Calu3 (cell line): ENCODE measurements around the gene OR51E2. TPM values are rescaled to one million over a fixed set of nuclear protein-coding genes. Genes with fewer than 3 reads are reported as not detected.

Source experiments
- BruUV-seq: library from RNA; stranded (reverse); fragments of 400-500 nt; replicated peaks from 2 replicates; lab custom pipeline; 2021; lab: Mats Ljungman, UMichigan
- CTCF ChIA-PET: fragments of 300-600 bp; sonication (Branson Sonifier 250); formaldehyde crosslinking; loops from one replicate; lab custom pipeline; 2022; ENCODE audit warnings: antibody characterized with exemption; lab: Charles Lee
- DNase-seq: peaks from one replicate; pipeline ENCODE4 v3.0.0; 2022
- H3K27ac Mint-ChIP-seq: one replicate; pipeline ENCODE4 v1.8.0; 2022; ENCODE audit warnings: mixed read lengths; ENCODE audit not compliant: unreplicated experiment
- H3K27me3 Mint-ChIP-seq: one replicate; pipeline ENCODE4 v1.8.0; 2022; ENCODE audit warnings: mixed read lengths; ENCODE audit not compliant: unreplicated experiment
- H3K36me3 Mint-ChIP-seq: one replicate; pipeline ENCODE4 v1.8.0; 2022; ENCODE audit warnings: mild to moderate bottlenecking, moderate library complexity, mixed read lengths; ENCODE audit not compliant: insufficient read depth, unreplicated experiment
- H3K4me1 Mint-ChIP-seq: one replicate; pipeline ENCODE4 v1.8.0; 2022; ENCODE audit warnings: mild to moderate bottlenecking, low read depth, mixed read lengths; ENCODE audit not compliant: unreplicated experiment
- H3K4me3 Mint-ChIP-seq: one replicate; pipeline ENCODE4 v1.8.0; 2022; ENCODE audit warnings: mild to moderate bottlenecking, low read depth, moderate library complexity, mixed read lengths; ENCODE audit not compliant: unreplicated experiment
- H3K9me3 Mint-ChIP-seq: one replicate; pipeline ENCODE4 v1.8.0; 2022; ENCODE audit warnings: low read depth, mixed read lengths; ENCODE audit not compliant: unreplicated experiment
- intact Hi-C: fragments of 100-400 bp; cut with micrococcal nuclease; formaldehyde crosslinking; loops from one replicate; pipeline ENCODE4 v1.10.0; 2022; ENCODE audit not compliant: unreplicated experiment
- total RNA-seq: library from RNA; stranded (reverse); gene quantifications from 2 replicates; pipeline ENCODE4 v1.2.3, GENCODE V29; 2022
- TF ChIP-seq, protein P1 (sequence below): fragments of 200-600 bp; IDR thresholded peaks from one replicate; pipeline ENCODE4 v1.8.0; 2022; ENCODE audit warnings: antibody characterized with exemption; ENCODE audit not compliant: unreplicated experiment

OR51E2 gene
- total RNA-seq, 1 experiment from 2014 or later, result not detected

GRCh38 chr11:4672470-4672869 is 25.2 kb downstream of the OR51E2 start:
- no peaks in the 10 kb centered on the region for H3K9me3 Mint-ChIP-seq
- CTCF ChIA-PET, result interaction anchor here (0.6 kb wide), 1 partner anchor 608 kb away, joined by 4 read pairs; no protein-coding TSS in a partner anchor
- peaks cover 8% of the 10 kb centered on the region for H3K4me1 Mint-ChIP-seq
- peaks cover 23% of the 10 kb centered on the region for H3K27me3 Mint-ChIP-seq
- no peak for DNase-seq
- no peak overlapping the region for H3K27ac Mint-ChIP-seq
- no TSS peak for BruUV-seq
- TF ChIP-seq, protein P1, sequence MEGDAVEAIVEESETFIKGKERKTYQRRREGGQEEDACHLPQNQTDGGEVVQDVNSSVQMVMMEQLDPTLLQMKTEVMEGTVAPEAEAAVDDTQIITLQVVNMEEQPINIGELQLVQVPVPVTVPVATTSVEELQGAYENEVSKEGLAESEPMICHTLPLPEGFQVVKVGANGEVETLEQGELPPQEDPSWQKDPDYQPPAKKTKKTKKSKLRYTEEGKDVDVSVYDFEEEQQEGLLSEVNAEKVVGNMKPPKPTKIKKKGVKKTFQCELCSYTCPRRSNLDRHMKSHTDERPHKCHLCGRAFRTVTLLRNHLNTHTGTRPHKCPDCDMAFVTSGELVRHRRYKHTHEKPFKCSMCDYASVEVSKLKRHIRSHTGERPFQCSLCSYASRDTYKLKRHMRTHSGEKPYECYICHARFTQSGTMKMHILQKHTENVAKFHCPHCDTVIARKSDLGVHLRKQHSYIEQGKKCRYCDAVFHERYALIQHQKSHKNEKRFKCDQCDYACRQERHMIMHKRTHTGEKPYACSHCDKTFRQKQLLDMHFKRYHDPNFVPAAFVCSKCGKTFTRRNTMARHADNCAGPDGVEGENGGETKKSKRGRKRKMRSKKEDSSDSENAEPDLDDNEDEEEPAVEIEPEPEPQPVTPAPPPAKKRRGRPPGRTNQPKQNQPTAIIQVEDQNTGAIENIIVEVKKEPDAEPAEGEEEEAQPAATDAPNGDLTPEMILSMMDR, result no peak
- intact Hi-C loops, result loop anchor here (2.0 kb wide), 1 partner anchor 36 kb away; the partner anchor contains the start of gene OR51D1
- no peak overlapping the region for H3K4me3 Mint-ChIP-seq
- H3K36me3 Mint-ChIP-seq, result no peaks in the 10 kb centered on the region

DNA sequence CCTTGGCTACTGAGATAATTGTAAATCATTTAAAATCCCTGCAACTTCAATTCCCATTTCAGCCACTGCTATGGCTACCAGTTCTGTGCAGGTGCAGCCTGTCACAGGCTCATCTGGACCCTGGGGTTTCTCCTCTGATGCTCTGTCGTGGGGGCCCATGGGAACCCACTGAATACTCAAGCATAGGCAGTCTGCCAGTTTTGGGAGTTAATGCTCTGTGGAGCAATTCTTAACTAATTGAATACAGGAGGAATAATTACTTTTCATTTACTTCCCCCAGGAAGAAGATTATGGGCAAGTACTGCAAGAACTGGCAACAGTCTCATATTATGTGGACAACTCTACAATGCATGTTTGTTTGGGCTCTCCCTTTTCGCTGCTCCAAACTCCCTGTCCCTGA is 25.9 kb downstream of the OR51E2 start:
- H3K4me3 Mint-ChIP-seq, result no peak overlapping the region
- H3K9me3 Mint-ChIP-seq, result no peaks in the 10 kb centered on the region
- intact Hi-C loops, result loop anchor here (2.0 kb wide), 1 partner anchor 35 kb away; the partner anchor contains the start of gene OR51D1
- TF ChIP-seq, protein P1, result no peak
- DNase-seq, result no peak
- no peak overlapping the region for H3K27ac Mint-ChIP-seq
- no TSS peak for BruUV-seq
- H3K4me1 Mint-ChIP-seq, result peaks cover 8% of the 10 kb centered on the region
- peaks cover 23% of the 10 kb centered on the region for H3K27me3 Mint-ChIP-seq
- CTCF ChIA-PET, result no interaction called here
- H3K36me3 Mint-ChIP-seq, result no peaks in the 10 kb centered on the region

DNA sequence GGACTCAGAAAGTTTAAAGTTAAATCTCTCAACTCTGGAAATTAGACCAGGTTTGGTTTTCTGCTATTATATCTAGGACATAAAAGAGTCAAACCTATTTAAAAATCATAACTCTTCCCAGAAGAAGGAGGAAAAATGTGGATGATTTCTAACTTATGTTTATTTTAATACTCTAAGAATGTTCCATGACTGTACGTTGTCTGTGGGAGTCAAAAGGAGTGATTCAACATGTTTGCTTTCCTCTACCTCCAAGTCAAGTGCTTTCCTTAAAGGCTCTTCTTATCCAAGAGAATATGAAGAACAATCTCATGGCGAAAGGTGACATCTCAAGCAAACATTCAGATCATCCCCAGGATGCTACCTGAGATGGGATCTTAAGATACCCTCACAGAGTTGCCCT is 32.2 kb downstream of the OR51E2 start:
- CTCF ChIA-PET, result no interaction called here
- H3K4me1 Mint-ChIP-seq, result no peaks in the 10 kb centered on the region
- no peak overlapping the region for H3K27ac Mint-ChIP-seq
- no peaks in the 10 kb centered on the region for H3K36me3 Mint-ChIP-seq
- BruUV-seq, result no TSS peak
- no peak overlapping the region for H3K4me3 Mint-ChIP-seq
- no peaks in the 10 kb centered on the region for H3K9me3 Mint-ChIP-seq
- TF ChIP-seq, protein P1, result no peak
- H3K27me3 Mint-ChIP-seq, result peaks cover 33% of the 10 kb centered on the region
- intact Hi-C loops, result no loop called here
- no peak for DNase-seq

- BruUV-seq, result no TSS peak
- intact Hi-C loops, result no loop called here
- H3K4me1 Mint-ChIP-seq, result no peaks in the 10 kb centered on the region
- no peak overlapping the region for H3K4me3 Mint-ChIP-seq
- CTCF ChIA-PET, result no interaction called here
- H3K36me3 Mint-ChIP-seq, result no peaks in the 10 kb centered on the region
- TF ChIP-seq, protein P1, result no peak
- H3K9me3 Mint-ChIP-seq, result no peaks in the 10 kb centered on the region
- H3K27ac Mint-ChIP-seq, result no peak overlapping the region
- peaks cover 37% of the 10 kb centered on the region for H3K27me3 Mint-ChIP-seq
- no peak for DNase-seq
Observed at GRCh38 chr11:4664786-4665185, 32.9 kb downstream of the OR51E2 start.
